SK-N-SH (cell line): ENCODE data around the gene RGS17. TPM values are rescaled to one million over a fixed set of nuclear protein-coding genes. Genes with fewer than 3 reads are reported as not detected.

Source experiments
- CTCF ChIA-PET: fragments of 300-600, 350-600 bp; formaldehyde crosslinking; extraction: SDS; loops from one replicate; lab custom pipeline; 2021; lab: Yijun Ruan, JAX
- POLR2A ChIA-PET: fragments of 350-600 bp; sonication (Branson Sonifier 250); formaldehyde crosslinking; extraction: SDS; loops from one replicate; lab custom pipeline; 2020; ENCODE audit warnings: antibody characterized with exemption, inconsistent platforms; lab: Yijun Ruan, JAX
- DNase-seq: peaks from one replicate; pipeline ENCODE4 v3.0.0; 2012
- H2AFZ ChIP-seq: fragments of 200-600 bp; sonication (generic); 2 replicates; pipeline ENCODE4 v1.8.1; 2016; ENCODE audit warnings: antibody characterized with exemption, mild to moderate bottlenecking, low read depth
- H3F3A ChIP-seq: fragments of 200-600 bp; sonication (generic); replicated peaks from 2 replicates; pipeline ENCODE3; 2016; ENCODE audit warnings: antibody characterized with exemption, mild to moderate bottlenecking; ENCODE audit not compliant: insufficient read depth
- H3K27ac ChIP-seq, 2 experiments: fragments of 200-500 bp in 1 of 2; fragments of 200-600 bp in 1 of 2; sonication (Bioruptor generic) in 1 of 2; sonication (generic), shearing (Covaris generic) in 1 of 2; 2 replicates each; pipeline versions ENCODE4 v1.5.1 to v1.6.1; 2014 to 2016; ENCODE audit warnings: low read depth in 2 of 2, inconsistent platforms in 1 of 2, low read length in 1 of 2, mild to moderate bottlenecking in 1 of 2, mixed read lengths in 1 of 2
- H3K27me3 ChIP-seq: fragments of 200-600 bp; sonication (generic), shearing (Covaris generic); 2 replicates; pipeline ENCODE4 v1.6.1; 2016; ENCODE audit warnings: mixed run types; ENCODE audit not compliant: insufficient read depth
- H3K36me3 ChIP-seq, 2 experiments: fragments of 200-500 bp in 1 of 2; fragments of 200-600 bp in 1 of 2; sonication (Bioruptor generic) in 1 of 2; sonication (generic) in 1 of 2; replicated peaks in 1 of 2; 2 replicates each; pipeline versions ENCODE3 to v1.5.1; 2014 to 2016; ENCODE audit warnings: low read length in 1 of 2, mild to moderate bottlenecking in 1 of 2; ENCODE audit not compliant: insufficient read depth in 2 of 2, control insufficient read depth in 1 of 2
- H3K4me1 ChIP-seq, 2 experiments: fragments of 200-500 bp in 1 of 2; fragments of 200-600 bp in 1 of 2; sonication (Bioruptor generic) in 1 of 2; sonication (generic), shearing (Covaris generic) in 1 of 2; 2 replicates each; pipeline versions ENCODE4 v1.5.1 to v1.6.1; 2014 to 2016; ENCODE audit warnings: low read depth in 1 of 2, low read length in 1 of 2, mixed run types in 1 of 2; ENCODE audit not compliant: insufficient read depth in 2 of 2, control insufficient read depth in 1 of 2
- H3K4me2 ChIP-seq: fragments of 200-600 bp; sonication (generic), shearing (Covaris generic); 2 replicates; pipeline ENCODE4 v1.6.1; 2017; ENCODE audit warnings: mixed run types
- H3K4me3 ChIP-seq, 2 experiments: fragments of 200-500 bp in 1 of 2; fragments of 200-600 bp in 1 of 2; sonication (Bioruptor generic) in 1 of 2; sonication (generic), shearing (Covaris generic) in 1 of 2; 2 replicates each; pipeline versions ENCODE4 v1.5.1 to v1.8.1; 2014 to 2016; ENCODE audit warnings: low read depth in 2 of 2, inconsistent platforms in 1 of 2, low read length in 1 of 2, mild to moderate bottlenecking in 1 of 2, mixed read lengths in 1 of 2, moderate library complexity in 1 of 2
- H3K79me2 ChIP-seq: fragments of 200-600 bp; sonication (generic); 2 replicates; pipeline ENCODE4 v1.8.1; 2017; ENCODE audit warnings: mild to moderate bottlenecking; ENCODE audit not compliant: insufficient read depth
- H3K9ac ChIP-seq: fragments of 200-600 bp; sonication (generic); 2 replicates; pipeline ENCODE4 v1.6.1; 2017; ENCODE audit warnings: mixed run types
- H3K9me2 ChIP-seq: fragments of 200-600 bp; sonication (generic); 2 replicates; pipeline ENCODE4 v1.6.1; 2017; ENCODE audit warnings: mixed run types
- H3K9me3 ChIP-seq: fragments of 200-600 bp; sonication (generic); 2 replicates; pipeline ENCODE4 v1.6.1; 2017; ENCODE audit warnings: mixed run types, mild to moderate bottlenecking, moderate library complexity
- H4K20me1 ChIP-seq: fragments of 200-600 bp; sonication (generic); 2 replicates; pipeline ENCODE4 v1.6.1; 2017; ENCODE audit warnings: mild to moderate bottlenecking, mixed run types; ENCODE audit not compliant: insufficient read depth
- CHD2 ChIP-seq: fragments of 150-350 bp; IDR thresholded peaks from 2 replicates; pipeline ENCODE4 v1.6.1; 2018; ENCODE audit warnings: low read length; ENCODE audit not compliant: partially characterized antibody
- CTCF ChIP-seq: fragments of 200-600 bp; sonication (generic); IDR thresholded peaks from 2 replicates; pipeline ENCODE4 v1.6.1; 2017; ENCODE audit warnings: antibody characterized with exemption, mild to moderate bottlenecking, moderate library complexity
- ELF1 ChIP-seq: IDR thresholded peaks from 2 replicates; pipeline ENCODE4 v1.4.0; 2012
- EP300 ChIP-seq, 2 experiments: IDR thresholded peaks; 2 replicates each; pipeline versions ENCODE4 v1.4.0 to v1.6.1; 2012; ENCODE audit warnings: borderline replicate concordance in 1 of 2, low read depth in 1 of 2, low read length in 1 of 2
- EZH2phosphoT487 ChIP-seq: fragments of 200-600 bp; sonication (generic); IDR thresholded peaks from 2 replicates; pipeline ENCODE4 v1.6.1; 2017; ENCODE audit warnings: low read depth, mixed run types, mild to moderate bottlenecking, antibody characterized with exemption, moderate library complexity, borderline replicate concordance
- FOXJ3 ChIP-seq: sonication (generic); formaldehyde crosslinking; IDR thresholded peaks from 2 replicates; pipeline ENCODE4 v1.5.1; 2020; ENCODE audit warnings: mild to moderate bottlenecking, missing genetic modification reagents
- FOXM1 ChIP-seq: IDR thresholded peaks from 2 replicates; pipeline ENCODE4 v1.4.0; 2012; ENCODE audit warnings: low read depth, mild to moderate bottlenecking
- GABPA ChIP-seq: IDR thresholded peaks from 2 replicates; pipeline ENCODE4 v1.4.0; 2012; ENCODE audit warnings: low read depth, mild to moderate bottlenecking
- JUND ChIP-seq: IDR thresholded peaks from 2 replicates; pipeline ENCODE4 v1.4.0; 2012
- MAX ChIP-seq: IDR thresholded peaks from 2 replicates; pipeline ENCODE4 v1.4.0; 2012; ENCODE audit warnings: low read depth
- MEF2A ChIP-seq: IDR thresholded peaks from 2 replicates; pipeline ENCODE4 v1.4.0; 2012; ENCODE audit warnings: low read depth, borderline replicate concordance
- NFIC ChIP-seq: IDR thresholded peaks from 2 replicates; pipeline ENCODE4 v1.4.0; 2012; ENCODE audit warnings: borderline replicate concordance
- PBX3 ChIP-seq: IDR thresholded peaks from 2 replicates; pipeline ENCODE4; 2012
- POLR2AphosphoS5 ChIP-seq: IDR thresholded peaks from 2 replicates; pipeline ENCODE4 v1.6.1; 2012; ENCODE audit warnings: low read depth, low read length
- RAD21 ChIP-seq: IDR thresholded peaks from 2 replicates; pipeline ENCODE4 v1.6.1; 2012; ENCODE audit warnings: mild to moderate bottlenecking, low read length
- RCOR1 ChIP-seq: fragments of 150-350 bp; IDR thresholded peaks from 2 replicates; pipeline ENCODE4 v1.6.1; 2017; ENCODE audit warnings: antibody characterized with exemption, low read length
- SMC3 ChIP-seq: IDR thresholded peaks from 2 replicates; pipeline ENCODE4 v1.6.1; 2012; ENCODE audit warnings: low read depth, low read length, improper control_type of control experiment
- TCF12 ChIP-seq: IDR thresholded peaks from 2 replicates; pipeline ENCODE4 v1.4.0; 2012
- USF1 ChIP-seq: IDR thresholded peaks from 2 replicates; pipeline ENCODE4 v1.4.0; 2012; ENCODE audit warnings: low read depth, borderline replicate concordance
- USF2 ChIP-seq: fragments of 150-350 bp; IDR thresholded peaks from 2 replicates; pipeline ENCODE4 v1.6.1; 2017; ENCODE audit warnings: antibody characterized with exemption, low read length, low read depth, borderline replicate concordance
- YY1 ChIP-seq: IDR thresholded peaks from 2 replicates; pipeline ENCODE4 v1.4.0; 2012; ENCODE audit warnings: low read depth, mild to moderate bottlenecking
- WGBS: methylation state at CpG from one replicate; pipeline ENCODE4 v1.1.6; 2017; ENCODE audit warnings: low lambda C conversion rate; 5-methylcytosine and 5-hydroxymethylcytosine counted together
- polyA plus RNA-seq, 3 experiments: library from polyadenylated mRNA; depleted of rRNA; stranded (reverse); fragments of >200 nt; gene quantifications; 2 replicates each; pipeline ENCODE4 v1.2.3, GENCODE V29; 2012

Gene RGS17
- polyA plus RNA-seq, 1 of the 3 experiments (the other 2 are of a cell fraction), result 1.4 TPM

GRCh38 chr6:153146413-153146812 lies 15.3 kb upstream of the RGS17 start:
- Histone ChIP-seq H3K9me3 (no peaks in the 10 kb centered on the region), H3F3A (no peaks in the 10 kb centered on the region), H3K79me2 (no peaks in the 10 kb centered on the region), H3K4me2 (no peak overlapping the region), H3K4me3 (no peak overlapping the region), H3K9ac (no peak overlapping the region), H3K27me3 (no peaks in the 10 kb centered on the region), H3K4me1 (peaks cover 0 to 10% of the 10 kb centered on the region in 2 experiments; a peak in 1 of 4 replicates), H3K27ac (no peak overlapping the region), H3K36me3 (no peaks in the 10 kb centered on the region), H4K20me1 (no peaks in the 10 kb centered on the region), H2AFZ (no peak overlapping the region), H3K9me2 (no peaks in the 10 kb centered on the region)
- CTCF ChIA-PET, result no interaction called here
- POLR2A ChIA-PET, result no interaction called here
- DNase-seq, result no peak
- TF ChIP-seq RAD21 (no peak), CTCF (no peak), POLR2AphosphoS5 (no peak), JUND (no peak), SMC3 (no peak), USF1 (no peak), YY1 (no peak), EP300 (IDR thresholded peaks at IDR 0.05; ENCODE audit: borderline replicate concordance in 1 of 2, low read depth in 1 of 2, low read length in 1 of 2) (no peak), TCF12 (no peak), EZH2phosphoT487 (no peak), USF2 (no peak), MEF2A (no peak), FOXM1 (no peak)

- ChIA-PET POLR2A (no interaction called here), CTCF (no interaction called here)
- Histone ChIP-seq H3K27me3 (no peaks in the 10 kb centered on the region), H3K4me2 (no peak overlapping the region), H3F3A (no peaks in the 10 kb centered on the region), H2AFZ (no peak overlapping the region), H3K9ac (no peak overlapping the region), H4K20me1 (no peaks in the 10 kb centered on the region), H3K4me3 (no peak overlapping the region), H3K27ac (no peak overlapping the region), H3K36me3 (no peaks in the 10 kb centered on the region), H3K9me2 (no peaks in the 10 kb centered on the region), H3K9me3 (no peaks in the 10 kb centered on the region), H3K4me1 (peaks cover 0 to 5% of the 10 kb centered on the region in 2 experiments; a peak in 2 of 4 replicates), H3K79me2 (no peaks in the 10 kb centered on the region)
- DNase-seq, result no peak
- WGBS, result 82% methylated on average over 3 of the region's 4 CpGs
- no peak for TF ChIP-seq YY1
- no peak for TF ChIP-seq MAX
- no peak for TF ChIP-seq CTCF
- TF ChIP-seq NFIC, result no peak
- TF ChIP-seq EZH2phosphoT487, result no peak
- TF ChIP-seq PBX3, result no peak
- no peak for TF ChIP-seq FOXJ3 (CRISPR knock-in tag)
- no peak for TF ChIP-seq TCF12
- TF ChIP-seq RCOR1, result no peak
- no peak for TF ChIP-seq ELF1
- TF ChIP-seq USF1, result no peak
- TF ChIP-seq MEF2A, result no peak
- no peak for TF ChIP-seq EP300 (IDR thresholded peaks at IDR 0.05; ENCODE audit: borderline replicate concordance in 1 of 2, low read depth in 1 of 2, low read length in 1 of 2)
- no peak for TF ChIP-seq GABPA
- TF ChIP-seq CHD2, result no peak
These were observed 14.5 kb upstream of the RGS17 start for GRCh38 chr6:153145591-153145990.
